Loucy (cell line): ENCODE data around the gene ZBED1.
"Not testable (repeated sequence)": the region's sequence is repeated elsewhere in the genome, so short reads cannot be mapped to it uniquely, and the experiment has no call there.

Source experiments
- H2AFZ ChIP-seq: fragments of 200-600 bp; sonication (generic); 2 replicates; pipeline ENCODE4 v1.6.0; 2016; ENCODE audit warnings: antibody characterized with exemption, mild to moderate bottlenecking, low read length, moderate library complexity
- H3F3A ChIP-seq: fragments of 200-600 bp; 2 replicates; pipeline ENCODE4 v1.6.0; 2016; ENCODE audit warnings: antibody characterized with exemption, low read depth, mild to moderate bottlenecking
- H3K27me3 ChIP-seq: fragments of 200-600 bp; sonication (generic); 2 replicates; pipeline ENCODE4 v1.6.1; 2014; ENCODE audit warnings: low read length, mild to moderate bottlenecking; ENCODE audit not compliant: insufficient read depth, poor library complexity, severe bottlenecking
- H3K36me3 ChIP-seq: fragments of 200-600 bp; sonication (generic); 2 replicates; pipeline ENCODE4 v1.6.1; 2016; ENCODE audit warnings: low read length; ENCODE audit not compliant: insufficient read depth
- H3K4me1 ChIP-seq: fragments of 200-600 bp; sonication (generic); 2 replicates; pipeline ENCODE4 v1.5.1; 2014; ENCODE audit warnings: low read length, mild to moderate bottlenecking; ENCODE audit not compliant: insufficient read depth, poor library complexity, severe bottlenecking
- H3K4me2 ChIP-seq: fragments of 200-600 bp; sonication (generic); 2 replicates; pipeline ENCODE4 v1.6.0; 2014; ENCODE audit warnings: antibody characterized with exemption, low read length, low read depth, mild to moderate bottlenecking; ENCODE audit not compliant: poor library complexity, severe bottlenecking
- H3K4me3 ChIP-seq: fragments of 200-600 bp; sonication (generic); 2 replicates; pipeline ENCODE4 v1.5.1; 2014; ENCODE audit warnings: low read length, mild to moderate bottlenecking, mixed read lengths; ENCODE audit not compliant: poor library complexity, severe bottlenecking
- H3K79me2 ChIP-seq: fragments of 200-600 bp; sonication (generic); 2 replicates; pipeline ENCODE4 v1.6.1; 2014; ENCODE audit warnings: low read length; ENCODE audit not compliant: insufficient read depth
- H3K9ac ChIP-seq: fragments of 200-600 bp; sonication (generic); 2 replicates; pipeline ENCODE4 v1.6.0; 2014; ENCODE audit warnings: mild to moderate bottlenecking, low read depth, low read length, moderate library complexity; ENCODE audit not compliant: poor library complexity, severe bottlenecking
- H3K9me2 ChIP-seq: fragments of 200-600 bp; sonication (generic); replicated peaks from 2 replicates; pipeline ENCODE4 v1.6.1; 2016; ENCODE audit warnings: low read depth, low read length, mixed read lengths
- H3K9me3 ChIP-seq: fragments of 200-600 bp; sonication (generic); 2 replicates; pipeline ENCODE4 v1.6.1; 2014; ENCODE audit warnings: mild to moderate bottlenecking, antibody characterized with exemption, low read length, low read depth; ENCODE audit not compliant: insufficient read depth
- H4K20me1 ChIP-seq: fragments of 200-600 bp; sonication (generic); 2 replicates; pipeline ENCODE4 v1.6.0; 2014; ENCODE audit warnings: antibody characterized with exemption, low read length, mild to moderate bottlenecking; ENCODE audit not compliant: insufficient read depth, poor library complexity, severe bottlenecking
- EZH2phosphoT487 ChIP-seq: fragments of 200-600 bp; IDR thresholded peaks from 2 replicates; pipeline ENCODE4 v1.6.1; 2018; ENCODE audit warnings: antibody characterized with exemption, mild to moderate bottlenecking, moderate library complexity, borderline replicate concordance
- TF ChIP-seq, protein P1 (sequence below): fragments of 200-600 bp; sonication (generic); conservative IDR thresholded peaks from 2 replicates; pipeline ENCODE4 v1.5.1; 2014; ENCODE audit warnings: mild to moderate bottlenecking, antibody characterized with exemption, low read length

The ZBED1 gene

DNA sequence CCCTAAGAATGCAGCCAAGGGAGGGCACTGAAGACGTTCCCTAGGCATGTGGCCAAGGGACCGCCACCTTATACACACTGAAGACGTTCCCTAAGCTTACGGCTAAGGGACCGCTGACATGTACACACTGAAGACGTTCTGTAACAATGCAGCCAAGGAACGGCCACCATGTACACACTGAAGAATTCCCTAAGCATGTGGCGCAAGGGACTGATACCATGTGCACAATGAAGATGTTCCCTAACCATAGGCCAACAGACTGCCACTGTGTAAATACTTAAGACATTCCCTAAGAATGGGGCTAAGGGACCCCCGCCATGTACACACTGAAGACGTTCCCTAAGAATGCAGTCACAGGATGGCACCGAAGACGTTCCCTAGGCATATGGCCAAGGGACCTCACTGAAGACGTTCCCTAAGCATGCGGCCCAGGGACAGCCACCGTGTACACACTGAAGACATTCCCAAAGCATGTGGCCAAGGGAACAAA is 36.1 kb downstream of the ZBED1 start:
- Histone ChIP-seq H4K20me1 (no peaks in the 10 kb centered on the region), H3K9ac (no peak overlapping the region), H3K4me3 (no peak overlapping the region), H3K9me3 (no peaks in the 10 kb centered on the region), H2AFZ (no peak overlapping the region), H3K4me1 (no peaks in the 10 kb centered on the region), H3K27me3 (no peaks in the 10 kb centered on the region), H3F3A (no peaks in the 10 kb centered on the region), H3K4me2 (no peak overlapping the region), H3K9me2 (no peaks in the 10 kb centered on the region), H3K79me2 (no peaks in the 10 kb centered on the region), H3K36me3 (no peaks in the 10 kb centered on the region)
- TF ChIP-seq EZH2phosphoT487 = no peak
- TF ChIP-seq, protein P1, sequence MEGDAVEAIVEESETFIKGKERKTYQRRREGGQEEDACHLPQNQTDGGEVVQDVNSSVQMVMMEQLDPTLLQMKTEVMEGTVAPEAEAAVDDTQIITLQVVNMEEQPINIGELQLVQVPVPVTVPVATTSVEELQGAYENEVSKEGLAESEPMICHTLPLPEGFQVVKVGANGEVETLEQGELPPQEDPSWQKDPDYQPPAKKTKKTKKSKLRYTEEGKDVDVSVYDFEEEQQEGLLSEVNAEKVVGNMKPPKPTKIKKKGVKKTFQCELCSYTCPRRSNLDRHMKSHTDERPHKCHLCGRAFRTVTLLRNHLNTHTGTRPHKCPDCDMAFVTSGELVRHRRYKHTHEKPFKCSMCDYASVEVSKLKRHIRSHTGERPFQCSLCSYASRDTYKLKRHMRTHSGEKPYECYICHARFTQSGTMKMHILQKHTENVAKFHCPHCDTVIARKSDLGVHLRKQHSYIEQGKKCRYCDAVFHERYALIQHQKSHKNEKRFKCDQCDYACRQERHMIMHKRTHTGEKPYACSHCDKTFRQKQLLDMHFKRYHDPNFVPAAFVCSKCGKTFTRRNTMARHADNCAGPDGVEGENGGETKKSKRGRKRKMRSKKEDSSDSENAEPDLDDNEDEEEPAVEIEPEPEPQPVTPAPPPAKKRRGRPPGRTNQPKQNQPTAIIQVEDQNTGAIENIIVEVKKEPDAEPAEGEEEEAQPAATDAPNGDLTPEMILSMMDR = no peak

DNA sequence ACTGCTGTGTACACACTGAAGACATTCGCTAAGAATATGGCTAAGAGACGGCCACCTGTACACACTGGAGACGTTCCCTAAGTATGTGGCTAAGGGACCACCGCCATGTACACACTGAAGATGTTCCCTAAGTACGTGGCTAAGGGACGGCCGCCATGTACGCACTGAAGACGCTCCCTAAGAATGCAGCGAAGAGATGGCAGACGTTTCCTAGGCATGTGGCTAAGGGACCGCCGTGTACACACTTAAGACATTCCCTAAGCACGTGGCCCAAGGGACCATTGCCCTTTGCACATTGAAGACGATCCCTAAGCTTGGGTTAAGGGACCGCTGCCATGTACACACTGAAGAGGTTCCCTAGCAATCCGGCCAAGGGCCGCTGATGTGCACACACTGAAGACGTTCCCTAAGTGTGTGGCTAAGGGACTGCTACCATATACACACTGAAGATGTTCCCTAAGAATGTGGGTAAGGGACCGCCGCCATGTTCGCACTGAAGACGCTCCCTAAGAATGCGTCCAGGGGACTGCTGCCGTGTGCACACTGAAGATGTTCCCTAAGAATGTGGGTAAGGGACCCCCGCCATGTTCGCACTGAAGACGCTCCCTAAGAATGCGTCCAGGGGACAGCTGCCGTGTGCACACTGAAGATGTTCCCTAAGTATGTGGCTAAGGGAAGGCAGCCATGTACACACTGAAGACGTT is 36.7 kb downstream of the ZBED1 start:
- no peaks in the 10 kb centered on the region for H3K9me2 ChIP-seq
- H3K36me3 ChIP-seq = no peaks in the 10 kb centered on the region
- no peaks in the 10 kb centered on the region for H3K27me3 ChIP-seq
- TF ChIP-seq, protein P1 = no peak
- TF ChIP-seq EZH2phosphoT487 = no peak
- H3K9me3 ChIP-seq = no peaks in the 10 kb centered on the region
- no peaks in the 10 kb centered on the region for H3F3A ChIP-seq
- no peak overlapping the region for H2AFZ ChIP-seq
- H3K4me3 ChIP-seq = no peak overlapping the region
- H3K79me2 ChIP-seq = no peaks in the 10 kb centered on the region
- no peak overlapping the region for H3K4me2 ChIP-seq
- H4K20me1 ChIP-seq = no peaks in the 10 kb centered on the region
- H3K9ac ChIP-seq = no peak overlapping the region
- H3K4me1 ChIP-seq = no peaks in the 10 kb centered on the region

DNA sequence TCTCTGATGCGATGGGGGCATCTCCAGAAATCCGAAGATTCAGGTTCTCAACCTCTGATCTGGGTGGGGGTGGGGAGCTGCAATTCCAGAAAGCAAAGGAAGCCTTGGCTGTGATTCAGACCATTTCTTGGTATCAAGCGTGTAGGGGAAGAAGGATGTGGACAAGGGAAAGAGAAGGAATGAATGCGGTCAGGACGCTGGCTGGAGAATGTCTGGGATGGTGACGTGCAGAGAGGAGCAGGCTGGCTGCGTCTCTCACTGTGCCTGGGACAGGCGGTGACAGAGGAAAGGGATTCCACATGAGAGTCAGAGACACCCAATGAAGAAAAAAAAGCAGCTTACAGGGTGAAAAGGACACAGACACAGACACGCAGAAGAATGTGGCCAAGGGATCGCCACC is 37.3 kb downstream of the ZBED1 start:
- not testable (repeated sequence) for H3K36me3 ChIP-seq, H4K20me1 ChIP-seq, H3K4me1 ChIP-seq, H3K4me2 ChIP-seq, H2AFZ ChIP-seq, H3F3A ChIP-seq, H3K4me3 ChIP-seq, H3K79me2 ChIP-seq, H3K27me3 ChIP-seq, H3K9me2 ChIP-seq, H3K9ac ChIP-seq, H3K9me3 ChIP-seq

DNA sequence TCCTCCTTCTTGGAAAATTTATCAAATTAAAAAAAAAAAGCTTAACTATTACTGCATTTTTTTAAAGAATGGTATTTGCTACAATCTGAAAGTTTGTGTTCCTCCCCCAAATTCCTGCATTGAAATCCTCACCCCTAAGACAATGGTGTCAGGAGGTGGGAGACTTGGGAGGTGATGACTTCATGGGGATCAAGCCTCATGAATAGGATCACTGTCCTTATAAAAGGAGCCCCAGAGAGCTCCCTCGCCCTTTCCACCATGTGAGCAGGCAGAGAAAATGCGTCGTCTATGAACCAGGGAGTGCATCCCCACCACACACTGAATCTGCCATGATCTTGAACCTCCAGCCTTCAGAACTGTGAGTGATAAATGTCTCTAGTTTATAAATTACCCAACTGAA is 38.0 kb downstream of the ZBED1 start:
- Histone ChIP-seq H3K9me2 (no peaks in the 10 kb centered on the region), H3K9ac (no peak overlapping the region), H3K27me3 (no peaks in the 10 kb centered on the region), H3K36me3 (no peaks in the 10 kb centered on the region), H3K9me3 (no peaks in the 10 kb centered on the region), H3K4me1 (no peaks in the 10 kb centered on the region), H3K4me2 (no peak overlapping the region), H3K4me3 (no peak overlapping the region), H3K79me2 (no peaks in the 10 kb centered on the region), H4K20me1 (no peaks in the 10 kb centered on the region), H3F3A (no peaks in the 10 kb centered on the region), H2AFZ (no peak overlapping the region)
- TF ChIP-seq EZH2phosphoT487 = no peak
- TF ChIP-seq, protein P1 = no peak
